ENCODE measurements around the gene CNGA2. TPM values are rescaled to one million over a fixed set of nuclear protein-coding genes. Genes with fewer than 3 reads are reported as not detected.

Gene CNGA2
- total RNA-seq, 1 donor from 2014 or later = not detected

- H3K9me3 ChIP-seq = no peaks in the 10 kb centered on the region
- no peak for DNase-seq (ENCODE audit: extremely low spot score in 2 of 2)
- TF ChIP-seq POLR2A (IDR thresholded peaks at IDR 0.05) (no peak), CTCF (IDR thresholded peaks at IDR 0.05) (no peak), POLR2AphosphoS5 (IDR thresholded peaks at IDR 0.05; ENCODE audit: insufficient read depth in 1 of 2, low read depth in 1 of 2) (no peak)
- intact Hi-C loops (cut with DNase I) = no loop called here
- no peak overlapping the region for H3K27ac ChIP-seq
- no peak overlapping the region for H3K4me3 ChIP-seq
- H3K27me3 ChIP-seq = no peaks in the 10 kb centered on the region
- peaks cover 11% of the 10 kb centered on the region for H3K4me1 ChIP-seq
- no peaks in the 10 kb centered on the region for H3K36me3 ChIP-seq
Measured at GRCh38 chrX:151699746-151700145, 34.8 kb upstream of the CNGA2 start.

DNA sequence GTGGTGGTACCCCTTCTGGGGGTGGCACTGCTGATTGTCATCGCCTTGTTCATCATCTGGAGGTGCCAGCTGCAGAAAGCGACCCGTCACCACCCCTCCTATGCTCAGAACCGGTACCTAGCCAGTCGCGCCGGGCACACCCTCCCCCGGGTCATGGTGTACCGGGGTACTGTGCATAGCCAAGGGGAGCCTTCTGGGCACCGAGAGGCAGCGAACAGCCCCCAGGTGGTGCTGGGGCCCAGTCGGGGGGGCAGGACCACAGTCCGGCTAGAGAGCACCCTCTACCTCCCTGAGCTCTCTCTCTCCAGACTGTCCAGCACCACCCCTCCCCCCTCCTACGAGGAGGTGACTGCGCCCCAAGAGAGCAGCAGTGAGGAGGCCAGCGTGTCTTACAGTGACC lies 34.0 kb upstream of the CNGA2 start:
- no peaks in the 10 kb centered on the region for H3K9me3 ChIP-seq
- no peak overlapping the region for H3K27ac ChIP-seq
- no peak overlapping the region for H3K4me3 ChIP-seq
- no peaks in the 10 kb centered on the region for H3K27me3 ChIP-seq
- intact Hi-C loops (cut with DNase I) = no loop called here
- H3K4me1 ChIP-seq = peaks cover 9% of the 10 kb centered on the region
- TF ChIP-seq POLR2AphosphoS5 (IDR thresholded peaks at IDR 0.05; ENCODE audit: insufficient read depth in 1 of 2, low read depth in 1 of 2) (no peak), POLR2A (IDR thresholded peaks at IDR 0.05) (no peak), CTCF (IDR thresholded peaks at IDR 0.05) (no peak)
- DNase-seq (ENCODE audit: extremely low spot score in 2 of 2) = no peak
- H3K36me3 ChIP-seq = no peaks in the 10 kb centered on the region

DNA sequence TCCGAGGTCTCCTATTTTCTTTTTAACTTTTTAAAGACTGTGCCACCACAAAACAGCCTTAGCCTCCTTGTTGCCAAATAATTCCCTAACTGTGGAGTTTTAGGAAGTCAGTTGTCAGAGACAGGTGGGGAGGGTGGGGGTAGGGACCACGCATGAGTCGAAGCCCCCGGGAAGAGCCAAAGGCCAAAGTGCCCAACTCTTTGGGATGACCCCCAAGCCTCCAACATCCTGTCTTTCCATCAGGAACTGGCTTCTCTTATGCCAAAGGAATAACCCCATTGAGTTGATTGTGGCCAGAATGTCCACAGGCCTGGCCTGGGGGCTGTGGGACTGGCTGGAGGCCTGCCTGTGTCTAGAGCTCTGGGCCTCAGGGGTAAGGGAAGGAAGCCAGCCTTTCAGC lies 33.5 kb upstream of the CNGA2 start:
- Histone ChIP-seq H3K27ac (no peak overlapping the region), H3K4me3 (no peak overlapping the region), H3K9me3 (no peaks in the 10 kb centered on the region), H3K36me3 (no peaks in the 10 kb centered on the region), H3K27me3 (no peaks in the 10 kb centered on the region), H3K4me1 (peaks cover 4% of the 10 kb centered on the region)
- TF ChIP-seq POLR2A (IDR thresholded peaks at IDR 0.05) (no peak), POLR2AphosphoS5 (IDR thresholded peaks at IDR 0.05; ENCODE audit: insufficient read depth in 1 of 2, low read depth in 1 of 2) (no peak), CTCF (IDR thresholded peaks at IDR 0.05) (no peak)
- intact Hi-C loops (cut with DNase I) = no loop called here
- no peak for DNase-seq (ENCODE audit: extremely low spot score in 2 of 2)

DNA sequence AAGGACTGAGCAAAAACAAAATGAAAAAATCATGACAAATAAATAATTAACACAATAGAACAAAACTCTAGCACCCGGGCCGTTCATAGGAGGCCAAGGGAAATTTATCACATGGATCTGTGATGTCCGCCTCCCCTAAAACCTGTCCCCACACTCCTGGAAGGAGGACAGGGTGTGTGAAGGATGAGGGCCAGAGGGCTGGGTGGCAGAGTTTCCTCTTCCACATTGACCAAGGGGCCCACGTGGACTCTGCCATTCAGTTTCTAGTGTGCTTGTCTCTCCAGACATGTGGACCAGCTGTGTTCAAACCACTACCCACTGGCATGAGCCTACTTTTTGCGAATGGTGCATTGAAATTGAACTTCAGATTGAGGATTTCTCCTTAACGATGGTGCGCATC lies 33.0 kb upstream of the CNGA2 start:
- H3K27me3 ChIP-seq = no peaks in the 10 kb centered on the region
- no peak overlapping the region for H3K27ac ChIP-seq
- no peak overlapping the region for H3K4me3 ChIP-seq
- H3K4me1 ChIP-seq = no peaks in the 10 kb centered on the region
- no peak for TF ChIP-seq POLR2AphosphoS5 (IDR thresholded peaks at IDR 0.05; ENCODE audit: insufficient read depth in 1 of 2, low read depth in 1 of 2)
- TF ChIP-seq CTCF (IDR thresholded peaks at IDR 0.05) = no peak
- no peak for TF ChIP-seq POLR2A (IDR thresholded peaks at IDR 0.05)
- DNase-seq (ENCODE audit: extremely low spot score in 2 of 2) = no peak
- no peaks in the 10 kb centered on the region for H3K9me3 ChIP-seq
- intact Hi-C loops (cut with DNase I) = no loop called here
- H3K36me3 ChIP-seq = no peaks in the 10 kb centered on the region

DNA sequence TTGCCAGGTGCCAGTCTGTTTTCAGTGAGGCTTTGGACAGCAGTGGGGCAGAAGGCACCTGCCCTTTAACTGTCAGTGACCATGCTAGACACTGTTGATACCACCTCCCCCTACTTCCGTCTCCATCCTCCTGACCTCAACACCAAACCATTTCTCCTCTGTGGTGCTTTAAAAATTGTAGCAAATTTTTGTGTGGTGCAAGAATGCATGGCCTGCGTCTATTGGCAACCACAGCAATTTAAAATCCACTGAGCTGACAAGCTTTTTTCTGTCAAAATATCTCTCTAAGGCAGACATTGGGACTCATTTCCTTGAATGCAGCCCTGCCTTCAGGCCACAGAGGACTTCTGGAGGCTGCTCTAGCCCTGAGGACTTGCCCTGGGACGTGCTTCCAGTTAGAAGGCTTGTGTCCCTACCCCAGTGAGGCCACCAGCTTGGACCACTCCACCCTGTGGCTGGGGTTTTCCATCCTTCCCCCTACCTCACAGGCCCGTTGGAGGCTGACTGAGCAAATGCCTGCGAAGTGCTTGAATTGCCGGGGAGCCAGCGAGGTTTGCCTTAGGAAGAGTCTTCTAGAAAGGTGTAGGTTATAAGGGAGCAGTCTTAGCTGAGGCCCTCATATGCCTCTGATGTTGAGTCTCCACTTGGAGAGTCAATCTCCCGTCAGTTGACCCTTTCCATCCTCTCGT lies 32.4 kb upstream of the CNGA2 start:
- Histone ChIP-seq H3K9me3 (no peaks in the 10 kb centered on the region), H3K36me3 (no peaks in the 10 kb centered on the region), H3K27me3 (no peaks in the 10 kb centered on the region), H3K4me3 (no peak overlapping the region), H3K4me1 (no peaks in the 10 kb centered on the region), H3K27ac (no peak overlapping the region)
- DNase-seq (ENCODE audit: extremely low spot score in 2 of 2) = no peak
- no peak for TF ChIP-seq POLR2A (IDR thresholded peaks at IDR 0.05)
- no peak for TF ChIP-seq CTCF (IDR thresholded peaks at IDR 0.05)
- no peak for TF ChIP-seq POLR2AphosphoS5 (IDR thresholded peaks at IDR 0.05; ENCODE audit: insufficient read depth in 1 of 2, low read depth in 1 of 2)
- intact Hi-C loops (cut with DNase I) = no loop called here

Data from vagina (tissue), 2 donors.